Upper lobe of left lung (tissue), 6 donors: ENCODE data around the gene HABP2. TPM values are rescaled to one million over a fixed set of nuclear protein-coding genes. Genes with fewer than 3 reads are reported as not detected.
A peak's percentile ranks its signal among the peaks of the same experiment; 100 is the strongest.

Experiments
- ATAC-seq, 2 donors: fragments of 200-7000 bp; cut with Tn5 transposase; one replicate each; pipeline ENCODE4 v1.9.1; 2022; ENCODE audit warnings: mild to moderate bottlenecking in 2 of 2, moderate library complexity in 2 of 2; ENCODE audit not compliant: low FRiP score in 2 of 2
- DNase-seq, 2 donors: peaks; one replicate each; pipeline ENCODE4 v3.0.0-alpha.2; 2019 to 2020
- H3K27ac ChIP-seq, 4 donors: fragments of 200-600 bp; sonication (generic); one replicate each; pipeline ENCODE4 v1.5.1; 2016 to 2019
- H3K27me3 ChIP-seq, 4 donors: fragments of 200-600 bp; sonication (generic); one replicate each; pipeline ENCODE4 v1.5.1; 2017 to 2019
- H3K36me3 ChIP-seq, 4 donors: fragments of 200-600 bp; sonication (generic); one replicate each; pipeline ENCODE4 v1.5.1; 2016 to 2019
- H3K4me1 ChIP-seq, 4 donors: fragments of 200-600 bp; sonication (generic); one replicate each; pipeline ENCODE4 v1.5.1; 2018 to 2019
- H3K4me3 ChIP-seq, 4 donors: fragments of 200-600 bp; sonication (generic); one replicate each; pipeline ENCODE4 v1.5.1; 2017 to 2019; ENCODE audit warnings: mild to moderate bottlenecking in 2 of 4, moderate library complexity in 1 of 4
- H3K9me3 ChIP-seq, 4 donors: fragments of 200-600 bp; sonication (generic); one replicate each; pipeline ENCODE4 v1.5.1; 2018 to 2019
- EP300 ChIP-seq, 4 donors: sonication (generic); formaldehyde crosslinking; IDR thresholded peaks; one replicate each; pipeline ENCODE4 v1.5.1; 2017; ENCODE audit warnings: antibody characterized with exemption in 4 of 4, control low read depth in 2 of 4
- POLR2A ChIP-seq, 4 donors: fragments of 450-650 bp; IDR thresholded peaks; one replicate each; pipeline ENCODE4 v1.5.1; 2016 to 2017; ENCODE audit warnings: antibody characterized with exemption in 4 of 4, mild to moderate bottlenecking in 2 of 4
- POLR2AphosphoS5 ChIP-seq, 2 donors: sonication (generic); formaldehyde crosslinking; IDR thresholded peaks; one replicate each; pipeline ENCODE4 v1.5.1; 2017; ENCODE audit warnings: antibody characterized with exemption in 2 of 2
- WGBS, 2 donors: methylation state at CpG; one replicate each; pipeline ENCODE4 v1.1.5; 2017 to 2018; 5-methylcytosine and 5-hydroxymethylcytosine counted together
- total RNA-seq, 6 donors: library from RNA; depleted of rRNA in 4 of 6; stranded (reverse); fragments of >200 nt in 4 of 6; gene quantifications; one replicate each; pipeline versions ENCODE4 v1.1.0 to v1.2.1, GENCODE V29; 2016 to 2021
- TF ChIP-seq, protein P1 (sequence below), 6 experiments: fragments of 450-650 bp in 4 of 6; fragments of 200-600 bp in 2 of 6; sonication (generic) in 2 of 6; IDR thresholded peaks; one replicate each; pipeline ENCODE4 v1.5.1; 2016 to 2019; ENCODE audit warnings: antibody characterized with exemption in 6 of 6
- donor health status: DM: no; HTN: no; CAD: no; lungs with moderate emphysema.
- donor health status: DM: no; HTN: yes; CAD: no; lungs with severe emphysema.

Gene HABP2
- total RNA-seq, 6 donors from 2014 or later, result 0.15 to 10.3 (median 1.3) TPM; not detected in 2

DNA sequence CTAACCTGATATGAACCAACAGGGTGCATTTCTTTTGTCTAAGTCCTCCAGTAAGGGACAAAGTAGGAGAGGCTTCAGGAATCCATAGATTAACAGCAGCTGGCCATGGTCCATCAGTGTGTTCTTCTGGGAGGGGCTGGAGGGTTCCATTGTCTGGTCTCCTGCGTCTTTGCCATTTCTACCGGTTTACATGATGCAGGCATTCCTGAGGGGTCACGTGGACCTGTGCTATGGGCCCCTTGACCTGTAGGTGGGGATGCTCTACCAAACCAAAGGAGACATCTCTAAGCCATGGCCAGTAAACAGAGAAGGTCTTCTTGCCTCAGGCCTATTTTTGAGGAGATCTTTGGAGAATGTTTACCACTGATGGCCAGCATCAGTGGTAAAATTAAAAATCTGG is 28.7 kb upstream of the HABP2 start:
- TF ChIP-seq POLR2A (IDR thresholded peaks at IDR 0.05) (no peak), POLR2AphosphoS5 (IDR thresholded peaks at IDR 0.05) (no peak), EP300 (IDR thresholded peaks at IDR 0.05) (no peak)
- TF ChIP-seq, protein P1, sequence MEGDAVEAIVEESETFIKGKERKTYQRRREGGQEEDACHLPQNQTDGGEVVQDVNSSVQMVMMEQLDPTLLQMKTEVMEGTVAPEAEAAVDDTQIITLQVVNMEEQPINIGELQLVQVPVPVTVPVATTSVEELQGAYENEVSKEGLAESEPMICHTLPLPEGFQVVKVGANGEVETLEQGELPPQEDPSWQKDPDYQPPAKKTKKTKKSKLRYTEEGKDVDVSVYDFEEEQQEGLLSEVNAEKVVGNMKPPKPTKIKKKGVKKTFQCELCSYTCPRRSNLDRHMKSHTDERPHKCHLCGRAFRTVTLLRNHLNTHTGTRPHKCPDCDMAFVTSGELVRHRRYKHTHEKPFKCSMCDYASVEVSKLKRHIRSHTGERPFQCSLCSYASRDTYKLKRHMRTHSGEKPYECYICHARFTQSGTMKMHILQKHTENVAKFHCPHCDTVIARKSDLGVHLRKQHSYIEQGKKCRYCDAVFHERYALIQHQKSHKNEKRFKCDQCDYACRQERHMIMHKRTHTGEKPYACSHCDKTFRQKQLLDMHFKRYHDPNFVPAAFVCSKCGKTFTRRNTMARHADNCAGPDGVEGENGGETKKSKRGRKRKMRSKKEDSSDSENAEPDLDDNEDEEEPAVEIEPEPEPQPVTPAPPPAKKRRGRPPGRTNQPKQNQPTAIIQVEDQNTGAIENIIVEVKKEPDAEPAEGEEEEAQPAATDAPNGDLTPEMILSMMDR (IDR thresholded peaks at IDR 0.05), result no peak
- Histone ChIP-seq H3K27me3 (no peaks in the 10 kb centered on the region), H3K4me1 (peaks cover 0 to 5% (median 2%) of the 10 kb centered on the region in 4 donors), H3K27ac (no peak overlapping the region), H3K9me3 (no peaks in the 10 kb centered on the region), H3K36me3 (no peaks in the 10 kb centered on the region), H3K4me3 (no peak overlapping the region)
- ATAC-seq (no peak), DNase-seq (peak in 1 of 2 donors; percentile 8)
- WGBS, 2 donors, result 71% methylated on average over 3 of the region's 3 CpGs; no CpG with 5 or more reads in 1 of the 2 donors

DNA sequence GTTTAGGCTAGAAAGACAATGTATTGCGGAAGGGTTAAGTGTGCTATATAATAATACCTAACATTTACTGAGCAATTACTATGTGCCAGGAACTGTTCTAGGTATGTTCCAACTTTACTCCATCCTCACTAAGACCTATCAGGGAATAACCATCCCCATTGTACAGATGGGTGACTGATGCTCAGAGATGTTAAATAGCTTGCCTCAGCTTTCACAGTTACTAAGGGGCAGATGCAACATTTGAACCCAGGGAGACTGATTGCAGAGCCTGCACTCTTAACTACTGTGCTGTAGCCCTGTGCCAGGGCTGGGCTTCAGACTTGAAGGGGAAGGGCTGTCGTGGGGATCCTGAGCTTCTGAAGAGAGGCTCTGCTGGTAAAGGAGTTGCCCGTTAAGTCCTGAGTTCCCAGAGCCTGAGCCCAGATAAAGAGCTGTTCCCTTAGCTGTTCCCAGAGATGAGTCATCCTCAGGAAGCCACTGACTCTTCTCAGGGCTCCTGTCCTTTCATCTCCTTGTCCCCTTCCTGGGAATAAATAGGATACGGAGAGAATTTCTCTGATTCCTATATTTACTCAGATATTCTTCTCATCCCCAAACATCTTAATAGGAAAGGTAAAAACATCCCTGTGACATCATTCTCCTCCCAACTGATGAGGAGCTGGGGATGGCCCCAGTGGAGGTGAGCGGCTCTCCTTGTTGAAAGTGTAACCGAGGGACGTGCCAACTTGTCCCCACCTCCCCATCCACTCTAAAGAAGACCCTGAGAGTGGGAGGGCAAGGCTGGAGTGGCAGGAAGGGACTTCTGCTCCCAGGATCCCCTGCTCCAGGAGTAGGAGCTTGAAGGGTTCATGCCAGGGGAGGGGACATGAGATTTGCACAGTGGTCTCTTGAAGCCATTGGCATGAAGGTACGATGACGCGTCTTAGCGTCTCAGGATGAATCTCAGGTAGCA is 28.0 kb upstream of the HABP2 start:
- H3K4me1 ChIP-seq, result peaks cover 0 to 5% (median 2%) of the 10 kb centered on the region in 4 donors
- WGBS, 2 donors, result 84 to 97% methylated on average over 10 to 11 of the region's 11 CpGs
- H3K36me3 ChIP-seq, result no peaks in the 10 kb centered on the region
- no peak overlapping the region for H3K4me3 ChIP-seq
- no peak overlapping the region for H3K27ac ChIP-seq
- TF ChIP-seq EP300 (IDR thresholded peaks at IDR 0.05) (no peak), POLR2A (IDR thresholded peaks at IDR 0.05) (no peak), POLR2AphosphoS5 (IDR thresholded peaks at IDR 0.05) (no peak)
- TF ChIP-seq, protein P1 (IDR thresholded peaks at IDR 0.05), result no peak
- DNase-seq (peak in 1 of 2 donors; percentile 10), ATAC-seq (no peak)
- H3K9me3 ChIP-seq, result no peaks in the 10 kb centered on the region
- no peaks in the 10 kb centered on the region for H3K27me3 ChIP-seq

DNA sequence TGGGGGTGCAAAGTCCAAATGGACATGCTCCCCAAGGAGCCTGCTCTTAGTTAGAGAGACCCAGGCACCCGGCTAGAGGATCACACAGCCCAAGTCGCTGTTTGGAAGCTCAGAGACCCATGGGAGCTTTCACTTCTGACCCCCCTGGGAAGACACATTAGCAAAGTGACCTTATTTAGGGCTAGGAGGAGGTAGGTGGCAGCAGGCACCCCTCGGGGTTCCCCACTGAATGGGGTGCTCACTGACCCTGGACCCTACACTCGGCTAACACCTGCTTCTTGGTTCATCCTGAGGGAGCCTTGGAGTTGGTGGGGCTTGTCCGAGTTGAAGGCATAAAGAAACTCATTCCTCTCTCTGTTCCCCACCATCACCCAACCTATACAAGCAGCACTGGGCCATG is 27.1 kb upstream of the HABP2 start:
- H3K4me1 ChIP-seq, result peaks cover 0 to 5% (median 2%) of the 10 kb centered on the region in 4 donors
- H3K36me3 ChIP-seq, result no peaks in the 10 kb centered on the region
- no peak overlapping the region for H3K27ac ChIP-seq
- TF ChIP-seq POLR2A (IDR thresholded peaks at IDR 0.05) (no peak), EP300 (IDR thresholded peaks at IDR 0.05) (no peak), POLR2AphosphoS5 (IDR thresholded peaks at IDR 0.05) (no peak)
- TF ChIP-seq, protein P1 (IDR thresholded peaks at IDR 0.05), result no peak
- ATAC-seq (no peak), DNase-seq (peak in 1 of 2 donors; percentile 8)
- H3K27me3 ChIP-seq, result no peaks in the 10 kb centered on the region
- H3K4me3 ChIP-seq, result no peak overlapping the region
- no peaks in the 10 kb centered on the region for H3K9me3 ChIP-seq
- WGBS, 2 donors, result 92 to 100% methylated on average over 1 to 5 of the region's 5 CpGs

DNA sequence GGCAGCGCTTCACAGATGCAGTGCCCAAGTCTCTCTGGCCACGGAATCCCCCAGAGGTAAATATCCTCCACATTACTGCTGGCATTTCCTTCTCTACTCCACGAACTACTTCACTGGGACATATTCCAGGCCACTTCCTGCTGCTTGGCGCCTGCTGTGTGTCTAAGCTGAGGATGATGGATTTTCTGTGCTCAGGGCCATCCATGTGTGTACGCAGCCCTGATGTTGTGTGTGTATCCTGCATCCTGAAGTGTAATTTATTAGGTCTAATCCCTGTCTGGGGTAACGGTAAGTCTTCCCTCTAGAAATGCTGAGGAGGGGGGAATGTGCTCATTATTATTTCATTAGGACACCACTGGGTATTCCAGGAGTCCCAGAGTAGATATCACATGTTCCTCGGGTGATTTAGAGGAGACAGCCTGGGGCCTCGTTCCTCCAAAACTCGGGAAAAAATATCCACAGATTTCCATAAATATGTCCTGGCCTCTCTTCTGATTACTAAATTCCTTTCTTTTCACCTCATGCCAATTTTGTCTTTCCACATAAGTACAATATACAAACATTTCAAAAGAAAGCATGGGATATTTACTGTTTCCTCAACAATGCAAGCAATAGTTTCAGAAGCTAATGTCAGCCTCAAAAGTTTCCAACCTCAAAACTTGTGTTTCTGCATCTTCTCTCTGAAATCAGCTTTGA is 25.5 kb upstream of the HABP2 start:
- Histone ChIP-seq H3K9me3 (no peaks in the 10 kb centered on the region), H3K4me3 (no peak overlapping the region), H3K36me3 (no peaks in the 10 kb centered on the region), H3K4me1 (no peaks in the 10 kb centered on the region), H3K27me3 (no peaks in the 10 kb centered on the region), H3K27ac (no peak overlapping the region)
- DNase-seq, result peak in 1 of 2 donors; percentile 12
- TF ChIP-seq POLR2AphosphoS5 (IDR thresholded peaks at IDR 0.05), result no peak
- TF ChIP-seq, protein P1 (IDR thresholded peaks at IDR 0.05), result no peak
- no peak for TF ChIP-seq POLR2A (IDR thresholded peaks at IDR 0.05)
- no peak for TF ChIP-seq EP300 (IDR thresholded peaks at IDR 0.05)
- WGBS, 2 donors, result 52 to 54% methylated on average over 4 to 9 of the region's 9 CpGs
- ATAC-seq, result no peak
